Measurements from ENCODE around the gene EARS2. TPM values are rescaled to one million over a fixed set of nuclear protein-coding genes. Genes with fewer than 3 reads are reported as not detected.

EARS2 gene
- total RNA-seq, 1 experiment from 2014 or later: 32.4 TPM

DNA sequence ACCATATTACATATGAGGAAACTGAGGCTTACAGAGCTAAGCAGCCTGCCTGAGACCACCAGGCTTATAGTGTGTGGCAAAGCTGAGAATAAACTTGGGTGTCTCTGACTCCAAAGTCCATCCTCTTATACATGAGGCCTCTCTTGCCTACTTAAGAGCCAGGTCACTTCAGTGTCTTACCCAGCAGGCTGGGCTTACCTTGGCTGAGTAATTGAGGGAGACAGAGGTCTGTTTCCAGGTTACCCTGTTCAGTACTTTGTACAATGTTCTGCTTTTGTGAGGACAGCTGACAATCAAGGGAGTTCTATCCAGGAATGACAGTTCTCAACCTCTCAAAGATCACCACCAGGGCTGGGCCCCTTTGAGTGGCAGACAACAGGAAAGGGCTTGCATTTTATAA, 24.6 kb upstream of the EARS2 start:
- peaks cover 75% of the 10 kb centered on the region for H3K36me3 Mint-ChIP-seq (ENCODE audit: insufficient read depth, unreplicated experiment)
- H3K36me3 ChIP-seq (ENCODE audit: control insufficient read depth, insufficient read depth, low read length): peaks cover 4% of the 10 kb centered on the region
- BruUV-seq (replicated peaks): no TSS peak
- TF ChIP-seq, protein P1, sequence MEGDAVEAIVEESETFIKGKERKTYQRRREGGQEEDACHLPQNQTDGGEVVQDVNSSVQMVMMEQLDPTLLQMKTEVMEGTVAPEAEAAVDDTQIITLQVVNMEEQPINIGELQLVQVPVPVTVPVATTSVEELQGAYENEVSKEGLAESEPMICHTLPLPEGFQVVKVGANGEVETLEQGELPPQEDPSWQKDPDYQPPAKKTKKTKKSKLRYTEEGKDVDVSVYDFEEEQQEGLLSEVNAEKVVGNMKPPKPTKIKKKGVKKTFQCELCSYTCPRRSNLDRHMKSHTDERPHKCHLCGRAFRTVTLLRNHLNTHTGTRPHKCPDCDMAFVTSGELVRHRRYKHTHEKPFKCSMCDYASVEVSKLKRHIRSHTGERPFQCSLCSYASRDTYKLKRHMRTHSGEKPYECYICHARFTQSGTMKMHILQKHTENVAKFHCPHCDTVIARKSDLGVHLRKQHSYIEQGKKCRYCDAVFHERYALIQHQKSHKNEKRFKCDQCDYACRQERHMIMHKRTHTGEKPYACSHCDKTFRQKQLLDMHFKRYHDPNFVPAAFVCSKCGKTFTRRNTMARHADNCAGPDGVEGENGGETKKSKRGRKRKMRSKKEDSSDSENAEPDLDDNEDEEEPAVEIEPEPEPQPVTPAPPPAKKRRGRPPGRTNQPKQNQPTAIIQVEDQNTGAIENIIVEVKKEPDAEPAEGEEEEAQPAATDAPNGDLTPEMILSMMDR (IDR thresholded peaks at IDR 0.05; ENCODE audit: insufficient read depth in 1 of 2, low read depth in 1 of 2, low read length in 1 of 2, severe bottlenecking in 1 of 2, unreplicated experiment in 1 of 2): no peak
- no peaks in the 10 kb centered on the region for H3K27me3 ChIP-seq (replicated peaks; ENCODE audit: control insufficient read depth, insufficient read depth, low read length)
- ChIA-PET POLR2A (interaction anchor here (0.7 kb wide), 1 partner anchor 429 kb away, joined by 3 read pairs; no protein-coding TSS in a partner anchor), CTCF (no interaction called here)
- no peaks in the 10 kb centered on the region for H3K9me3 ChIP-seq
- no peaks in the 10 kb centered on the region for H3K9me3 Mint-ChIP-seq (ENCODE audit: unreplicated experiment)
- no peaks in the 10 kb centered on the region for H3K4me1 Mint-ChIP-seq (ENCODE audit: low read depth, unreplicated experiment)
- H3K4me1 ChIP-seq: no peaks in the 10 kb centered on the region
- H3K4me3 Mint-ChIP-seq (ENCODE audit: unreplicated experiment): no peak overlapping the region
- H3K4me3 ChIP-seq (ENCODE audit: low read depth, low read length): no peak overlapping the region
- no peak for DNase-seq
- no peaks in the 10 kb centered on the region for H3K27me3 Mint-ChIP-seq (ENCODE audit: insufficient read depth, unreplicated experiment)
- intact Hi-C loops (cut with micrococcal nuclease; ENCODE audit: unreplicated experiment): no loop called here
- no peak overlapping the region for H3K27ac Mint-ChIP-seq (ENCODE audit: unreplicated experiment)

DNA sequence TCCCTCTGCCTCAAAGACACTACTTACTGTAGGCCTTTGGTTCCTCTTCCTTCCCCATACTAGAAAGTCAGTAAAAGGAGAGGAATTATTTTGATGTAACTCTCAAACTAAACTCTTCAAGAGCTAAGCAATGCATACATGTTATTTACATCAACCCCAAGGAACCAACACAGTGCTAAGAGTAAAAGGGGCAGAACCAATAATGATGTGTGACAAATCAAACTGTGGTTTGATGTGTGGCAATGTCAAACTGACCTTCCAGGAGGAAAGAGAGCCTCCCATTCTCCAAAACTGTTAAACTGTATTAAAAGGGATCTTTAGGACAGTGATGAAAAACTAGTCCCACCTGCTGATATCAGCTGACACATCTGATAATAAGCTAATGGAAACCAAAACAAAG, 23.2 kb upstream of the EARS2 start:
- no peaks in the 10 kb centered on the region for H3K4me1 Mint-ChIP-seq (ENCODE audit: low read depth, unreplicated experiment)
- no TSS peak for BruUV-seq (replicated peaks)
- no peaks in the 10 kb centered on the region for H3K27me3 ChIP-seq (replicated peaks; ENCODE audit: control insufficient read depth, insufficient read depth, low read length)
- H3K4me3 Mint-ChIP-seq (ENCODE audit: unreplicated experiment): no peak overlapping the region
- H3K27ac Mint-ChIP-seq (ENCODE audit: unreplicated experiment): no peak overlapping the region
- TF ChIP-seq, protein P1 (IDR thresholded peaks at IDR 0.05; ENCODE audit: insufficient read depth in 1 of 2, low read depth in 1 of 2, low read length in 1 of 2, severe bottlenecking in 1 of 2, unreplicated experiment in 1 of 2): no peak
- ChIA-PET CTCF (no interaction called here), POLR2A (no interaction called here)
- no peaks in the 10 kb centered on the region for H3K27me3 Mint-ChIP-seq (ENCODE audit: insufficient read depth, unreplicated experiment)
- DNase-seq: no peak
- intact Hi-C loops (cut with micrococcal nuclease; ENCODE audit: unreplicated experiment): no loop called here
- peaks cover 4% of the 10 kb centered on the region for H3K36me3 ChIP-seq (ENCODE audit: control insufficient read depth, insufficient read depth, low read length)
- no peaks in the 10 kb centered on the region for H3K9me3 ChIP-seq
- no peaks in the 10 kb centered on the region for H3K4me1 ChIP-seq
- H3K36me3 Mint-ChIP-seq (ENCODE audit: insufficient read depth, unreplicated experiment): peaks cover 70% of the 10 kb centered on the region
- no peaks in the 10 kb centered on the region for H3K9me3 Mint-ChIP-seq (ENCODE audit: unreplicated experiment)
- H3K4me3 ChIP-seq (ENCODE audit: low read depth, low read length): no peak overlapping the region

DNA sequence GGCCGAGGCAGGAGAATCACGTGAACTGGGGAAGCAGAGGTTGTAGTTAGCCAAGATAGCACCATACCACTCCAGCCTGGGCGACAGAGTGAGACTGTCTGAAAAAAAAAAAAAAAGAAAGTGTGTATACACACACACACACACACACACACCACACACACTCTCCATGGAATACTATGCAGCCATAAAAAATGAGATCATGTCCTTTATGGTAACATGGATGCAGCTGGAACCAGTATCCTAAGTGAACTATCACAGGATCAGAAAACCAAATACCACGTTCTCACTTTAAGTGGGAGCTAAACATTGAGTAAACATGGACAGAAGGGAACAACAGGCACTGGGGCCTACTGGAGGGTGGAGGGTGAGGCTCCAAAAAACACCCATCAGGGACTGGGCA, 22.2 kb upstream of the EARS2 start:
- Histone ChIP-seq H3K27me3 (replicated peaks; ENCODE audit: control insufficient read depth, insufficient read depth, low read length) (no peaks in the 10 kb centered on the region), H3K36me3 (ENCODE audit: control insufficient read depth, insufficient read depth, low read length) (peaks cover 2% of the 10 kb centered on the region; the same call in 1 of the 2 replicates), H3K4me3 (ENCODE audit: low read depth, low read length) (no peak overlapping the region), H3K4me1 (no peaks in the 10 kb centered on the region), H3K9me3 (no peaks in the 10 kb centered on the region)
- BruUV-seq (replicated peaks): no TSS peak
- no peaks in the 10 kb centered on the region for H3K4me1 Mint-ChIP-seq (ENCODE audit: low read depth, unreplicated experiment)
- ChIA-PET POLR2A (no interaction called here), CTCF (no interaction called here)
- TF ChIP-seq, protein P1 (IDR thresholded peaks at IDR 0.05; ENCODE audit: insufficient read depth in 1 of 2, low read depth in 1 of 2, low read length in 1 of 2, severe bottlenecking in 1 of 2, unreplicated experiment in 1 of 2): no peak
- H3K9me3 Mint-ChIP-seq (ENCODE audit: unreplicated experiment): no peaks in the 10 kb centered on the region
- intact Hi-C loops (cut with micrococcal nuclease; ENCODE audit: unreplicated experiment): no loop called here
- peaks cover 59% of the 10 kb centered on the region for H3K36me3 Mint-ChIP-seq (ENCODE audit: insufficient read depth, unreplicated experiment)
- no peak overlapping the region for H3K27ac Mint-ChIP-seq (ENCODE audit: unreplicated experiment)
- H3K4me3 Mint-ChIP-seq (ENCODE audit: unreplicated experiment): no peak overlapping the region
- no peak for DNase-seq
- H3K27me3 Mint-ChIP-seq (ENCODE audit: insufficient read depth, unreplicated experiment): no peaks in the 10 kb centered on the region

Data from Caco-2 (cell line).